AG20443 (cell line): ENCODE measurements around the gene PLA2G2D.
A peak's percentile ranks its signal among the peaks of the same experiment; 100 is the strongest.

Experiments
- DNase-seq: peaks from one replicate; pipeline ENCODE4 v3.0.0; 2012; ENCODE audit warnings: low spot score, mixed read lengths

PLA2G2D gene

GRCh38 chr1:20114021-20114648 lies 5.2 kb downstream of the PLA2G2D start:
- no peak for DNase-seq

DNA sequence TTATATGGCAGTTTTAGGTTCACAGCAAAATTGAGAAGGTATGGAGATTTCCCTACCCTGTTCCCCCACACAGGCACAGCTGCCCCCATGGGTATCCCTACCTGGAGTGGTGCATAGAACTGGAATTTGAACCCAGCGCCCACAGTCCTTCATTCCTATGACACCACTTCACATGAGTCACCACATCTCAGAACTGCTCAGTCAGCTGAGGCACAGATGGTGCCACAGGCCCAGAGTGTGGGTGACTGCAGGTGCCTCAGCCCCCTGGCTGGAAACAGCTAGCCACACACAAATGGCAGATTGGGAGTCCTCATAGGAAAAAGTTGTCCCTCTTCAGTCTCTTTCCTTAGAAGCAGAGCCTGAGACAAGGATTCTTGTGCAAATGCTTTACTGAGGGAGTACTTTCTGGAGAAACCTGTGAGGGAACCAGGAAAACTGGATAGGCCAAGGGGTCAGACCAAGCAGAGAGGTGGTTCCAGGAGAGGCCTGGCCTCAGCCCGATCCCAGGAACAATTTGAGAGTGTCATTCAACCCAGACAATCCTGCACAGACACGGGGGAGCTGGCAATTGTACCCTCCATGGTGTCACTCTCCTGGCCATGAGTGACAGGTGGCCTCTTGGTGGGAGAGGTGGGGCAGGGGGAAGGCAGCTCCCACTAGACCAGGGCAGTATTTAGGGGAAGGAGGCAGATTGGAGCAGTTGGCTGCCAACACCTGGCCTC lies 6.9 kb downstream of the PLA2G2D start:
- no peak for DNase-seq

GRCh38 chr1:20111452-20111851 lies 7.9 kb downstream of the PLA2G2D start:
- DNase-seq, result no peak

DNA sequence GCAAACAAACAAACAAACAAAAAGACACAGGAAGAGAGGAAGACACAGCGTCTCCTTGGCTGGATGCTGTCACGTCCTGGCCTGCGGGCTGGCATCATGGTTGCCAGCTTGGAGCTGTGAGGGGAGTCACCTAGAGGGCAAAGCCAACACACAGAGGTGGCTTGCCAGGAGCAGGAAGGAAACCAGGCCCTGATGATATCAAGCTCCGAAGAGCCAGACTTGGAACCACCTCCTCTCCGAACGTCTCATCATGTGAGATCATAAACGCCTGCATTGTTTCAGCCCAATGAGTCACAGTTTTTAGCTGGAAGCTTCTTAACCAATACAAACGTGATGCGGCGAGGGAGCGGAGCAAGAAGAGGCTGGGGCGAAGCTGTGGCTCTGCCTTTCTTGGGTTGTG lies 8.7 kb downstream of the PLA2G2D start:
- DNase-seq, result peak; percentile 71

- no peak for DNase-seq
Measured at GRCh38 chr1:20109223-20109856, 10.0 kb downstream of the PLA2G2D start.

DNA sequence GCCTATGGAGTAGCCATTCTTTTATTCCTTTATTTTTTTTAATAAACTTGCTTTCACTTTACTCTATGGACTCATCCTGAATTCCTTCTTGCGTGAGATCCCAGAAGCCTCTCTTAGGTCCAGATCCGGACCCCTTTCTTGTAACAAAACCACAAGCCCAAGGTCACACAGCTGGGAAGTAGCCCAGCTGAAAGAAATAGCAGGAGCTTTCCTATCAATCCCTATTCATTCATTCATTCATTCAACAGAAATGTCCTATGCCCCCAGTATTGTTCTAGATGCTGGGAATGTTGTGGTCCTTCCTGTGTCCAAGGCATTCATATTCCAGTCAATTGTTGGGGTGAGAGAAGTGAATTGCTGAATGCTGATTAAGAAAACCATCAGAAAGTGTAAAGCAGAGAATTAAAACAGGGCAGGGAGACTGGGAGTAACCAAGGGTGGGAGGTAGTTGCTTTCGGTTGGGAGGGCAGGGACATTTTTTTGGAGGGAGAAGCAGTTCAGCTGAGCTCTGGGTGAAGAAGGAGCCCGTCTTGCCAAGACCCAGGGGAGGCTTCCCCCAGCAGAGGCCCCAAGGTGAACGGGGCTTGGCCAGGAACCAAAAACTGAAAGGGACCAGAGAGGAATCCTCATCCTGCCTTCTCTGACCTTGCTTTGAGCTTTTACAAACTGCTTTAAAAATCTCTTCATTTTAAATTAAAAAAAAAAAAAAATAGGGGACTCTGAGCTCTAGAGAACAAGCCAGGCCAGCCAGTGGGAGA lies 10.8 kb downstream of the PLA2G2D start:
- no peak for DNase-seq

DNA sequence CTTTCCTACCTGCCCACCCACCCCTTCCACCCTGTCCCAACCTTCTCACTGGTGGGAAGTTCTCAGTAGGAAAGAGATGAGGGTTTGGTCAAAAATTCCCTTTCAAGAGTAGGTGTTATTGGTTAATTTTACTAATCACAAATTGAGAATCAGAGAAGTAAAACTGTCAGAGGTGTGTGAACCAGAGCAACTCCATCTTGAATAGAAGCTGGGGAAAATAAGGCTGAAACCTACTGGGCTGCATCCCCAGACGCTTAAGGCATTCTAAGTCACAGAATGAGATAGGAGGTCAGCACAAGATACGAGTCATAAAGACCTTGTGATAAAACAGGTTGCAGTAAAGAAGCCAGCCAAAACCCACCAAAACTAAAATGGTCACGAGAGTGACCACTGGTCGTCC lies 11.5 kb downstream of the PLA2G2D start:
- DNase-seq, result no peak

DNA sequence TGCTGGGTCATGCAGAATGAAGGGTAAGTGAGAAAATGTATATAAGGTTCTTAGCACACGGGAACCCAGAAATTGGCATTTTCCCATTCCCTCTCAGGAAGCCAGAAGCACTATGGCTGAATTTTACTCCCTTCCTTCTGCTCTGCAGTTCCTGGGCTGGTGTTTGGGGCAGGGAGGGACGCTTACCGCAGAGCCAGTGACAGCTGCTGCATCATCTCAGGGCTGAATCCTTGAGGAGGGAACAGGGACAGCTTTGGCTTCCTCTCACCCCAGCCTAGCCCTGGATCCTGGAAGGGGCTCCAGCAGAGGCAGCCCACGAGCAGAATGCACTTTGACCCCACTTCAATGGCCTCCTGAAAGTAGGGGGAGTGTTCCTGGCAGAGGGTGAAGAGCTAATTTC lies 12.0 kb downstream of the PLA2G2D start:
- DNase-seq, result no peak

- no peak for DNase-seq
Measured at GRCh38 chr1:20105856-20106255, 13.5 kb downstream of the PLA2G2D start.

DNA sequence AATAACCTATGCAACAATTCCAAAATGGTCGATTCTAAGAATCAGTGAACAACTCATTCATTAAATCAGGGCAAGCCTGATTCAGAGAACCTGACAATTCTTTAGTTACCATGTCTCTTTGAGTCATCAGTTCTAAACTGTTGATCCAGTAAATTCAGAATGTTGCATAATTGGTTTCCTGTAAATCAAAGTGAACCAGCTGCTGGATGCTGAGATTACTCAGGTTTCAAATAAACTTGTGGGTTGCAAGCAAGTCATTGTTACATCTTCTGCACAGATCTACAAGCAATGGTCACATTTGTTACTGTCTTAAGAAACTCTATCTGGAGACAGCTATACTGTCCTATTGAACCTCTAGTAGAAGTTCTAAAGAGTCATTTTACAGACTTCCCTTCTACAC lies 16.5 kb downstream of the PLA2G2D start:
- DNase-seq, result peak; percentile 50

DNA sequence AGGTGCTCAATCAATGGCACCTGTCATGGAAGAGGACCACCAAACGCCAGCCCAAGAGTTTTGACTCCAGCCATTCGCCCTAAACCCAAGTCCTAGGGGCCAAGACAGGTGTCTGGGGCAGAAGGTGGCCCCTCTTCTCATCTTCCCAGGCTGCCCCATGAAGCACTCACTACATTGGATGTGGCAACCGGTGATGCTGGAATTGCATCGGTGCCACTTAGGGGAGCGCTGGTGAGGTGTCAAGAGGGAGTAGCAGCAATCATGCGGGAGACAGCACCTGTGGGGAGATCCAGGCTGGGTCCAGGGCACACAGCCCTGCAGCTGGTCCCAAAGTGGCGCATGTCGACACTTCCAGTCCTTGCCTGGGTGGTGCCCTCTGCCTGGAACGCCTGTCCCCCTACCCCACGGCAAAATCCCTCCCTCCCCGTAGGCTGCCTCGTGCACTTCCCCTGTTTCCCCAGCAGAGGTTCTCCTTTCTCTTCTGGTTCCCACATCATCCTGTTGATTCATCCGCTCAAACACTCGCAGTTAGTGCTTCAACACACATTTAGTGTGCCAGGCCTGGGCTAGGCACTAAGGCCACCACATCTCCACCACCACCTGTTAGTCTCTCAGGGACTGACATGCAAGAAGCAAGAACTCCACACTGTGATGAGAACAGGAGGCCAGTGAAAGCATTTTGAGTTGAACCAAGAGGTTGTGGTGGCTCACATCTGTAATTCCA lies 18.5 kb downstream of the PLA2G2D start:
- peak; percentile 83 for DNase-seq

- DNase-seq, result no peak
Measured at GRCh38 chr1:20099533-20099932, 19.8 kb downstream of the PLA2G2D start.

DNA sequence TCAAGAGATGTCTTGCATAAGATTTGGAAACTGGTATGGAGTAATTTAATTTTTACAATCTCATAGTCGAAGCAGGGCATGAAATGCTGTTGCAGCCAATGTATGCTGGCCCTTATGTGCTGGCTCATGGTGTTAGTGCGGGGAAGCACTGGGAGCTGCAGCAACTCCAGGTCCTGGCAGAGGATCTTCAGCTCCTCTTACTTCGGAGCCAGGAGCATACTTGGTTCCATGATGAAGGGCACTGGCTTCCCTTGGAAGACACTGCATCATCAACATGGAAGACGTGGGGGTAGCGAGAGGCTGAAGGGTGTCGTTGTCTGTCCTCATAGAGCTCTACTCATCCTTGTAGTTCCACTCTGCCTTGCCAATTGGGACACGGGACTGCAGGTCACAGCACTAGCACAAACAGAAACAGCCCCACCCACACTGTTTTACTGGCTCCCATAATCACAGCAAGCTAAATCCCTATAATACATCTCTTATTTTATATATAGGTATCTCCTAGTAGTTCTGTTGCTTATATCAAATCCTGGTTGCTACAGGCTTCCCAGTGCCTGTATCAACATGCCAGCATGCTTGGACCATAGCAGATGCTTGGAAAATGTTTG lies 22.4 kb downstream of the PLA2G2D start:
- no peak for DNase-seq

- no peak for DNase-seq
Measured at GRCh38 chr1:20095564-20096434, 23.5 kb downstream of the PLA2G2D start.

DNA sequence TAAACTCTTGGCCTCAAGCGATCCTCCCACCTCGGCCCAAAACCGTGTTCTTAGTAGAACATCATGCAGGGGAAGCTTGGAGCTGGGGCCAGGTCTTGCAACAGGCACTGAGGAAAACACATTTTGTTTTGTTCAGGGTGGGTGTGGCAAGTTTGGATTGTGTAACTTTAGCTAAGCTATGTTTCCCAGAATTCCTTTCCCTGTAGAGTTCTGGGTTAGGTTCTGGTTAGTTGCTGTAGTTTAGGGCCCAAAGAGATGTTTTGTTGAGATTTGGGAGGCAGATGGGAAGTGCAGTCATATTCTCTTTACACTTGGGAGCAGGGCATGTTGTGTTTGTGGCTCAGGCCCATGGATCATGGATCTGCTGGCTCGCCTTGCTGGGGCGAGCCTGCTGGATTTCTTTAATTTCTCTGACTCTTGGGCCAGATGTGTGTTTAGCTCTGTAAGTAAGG lies 25.4 kb downstream of the PLA2G2D start:
- peak; percentile 73 for DNase-seq

GRCh38 chr1:20093303-20093702 lies 26.0 kb downstream of the PLA2G2D start:
- no peak for DNase-seq

GRCh38 chr1:20090641-20091040 lies 28.7 kb downstream of the PLA2G2D start:
- no peak for DNase-seq

- DNase-seq, result no peak
Measured at GRCh38 chr1:20090119-20090518, 29.2 kb downstream of the PLA2G2D start.

DNA sequence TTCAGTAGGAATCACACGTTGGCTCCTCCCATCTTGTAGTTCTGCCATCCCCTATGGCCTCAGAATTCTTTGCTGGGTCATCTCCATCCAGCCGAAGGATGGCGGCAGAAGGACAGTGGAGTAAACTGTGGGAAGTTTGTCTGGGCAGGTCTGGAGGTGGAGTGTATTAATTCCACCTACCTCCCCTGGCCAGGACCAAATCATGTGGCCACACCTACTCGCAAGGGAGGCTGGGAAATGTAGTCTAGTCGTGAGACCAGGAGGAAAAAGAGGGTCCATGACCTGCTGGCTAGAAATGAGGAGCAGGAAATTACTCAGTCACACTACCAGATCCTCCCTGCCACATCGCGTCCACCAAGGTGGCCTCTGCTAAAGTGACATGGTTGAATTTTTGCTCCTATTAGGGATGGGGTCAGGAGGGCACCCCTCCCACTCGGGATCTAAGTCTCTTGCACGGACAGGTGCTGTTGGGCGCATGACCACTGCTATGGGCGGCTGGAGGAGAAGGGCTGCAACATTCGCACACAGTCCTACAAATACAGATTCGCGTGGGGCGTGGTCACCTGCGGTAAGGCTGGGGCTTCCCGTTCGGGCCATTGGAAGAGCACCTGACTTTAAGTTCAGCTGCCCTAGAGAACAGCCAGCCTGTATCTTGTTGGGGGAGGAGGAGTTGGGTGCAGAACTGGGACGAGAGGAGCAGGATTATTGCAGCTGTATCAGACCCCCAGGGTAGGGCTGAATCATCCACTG lies 29.8 kb downstream of the PLA2G2D start:
- no peak for DNase-seq

DNA sequence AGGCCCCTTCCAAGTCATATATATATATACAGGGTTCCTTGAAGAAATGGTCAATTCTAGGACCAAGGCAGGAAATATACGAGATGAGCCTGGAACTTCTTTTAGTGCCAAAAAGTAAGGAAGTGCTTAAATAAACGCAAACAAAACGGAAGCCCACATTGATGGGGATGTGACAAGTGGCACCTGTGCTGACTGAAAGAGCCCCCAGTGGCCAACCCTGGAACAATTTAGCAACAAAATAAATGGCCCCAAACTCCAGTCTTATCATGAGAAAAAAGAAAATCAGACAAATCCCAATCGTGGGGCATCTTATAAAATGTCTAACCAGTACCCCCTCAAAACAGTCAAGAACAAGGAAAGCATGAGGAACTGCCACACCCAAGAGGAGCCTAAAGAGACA lies 31.7 kb downstream of the PLA2G2D start:
- DNase-seq, result no peak
